A673 (cell line): Measurements from ENCODE around the gene WWC1. TPM values are rescaled to one million over a fixed set of nuclear protein-coding genes. Genes with fewer than 3 reads are reported as not detected.
A peak's percentile ranks its signal among the peaks of the same experiment; 100 is the strongest.

ENCODE experiments used
- BruUV-seq: library from RNA; stranded (reverse); fragments of 400-500 nt; replicated peaks from 2 replicates; lab custom pipeline; 2021; lab: Mats Ljungman, UMichigan
- CTCF ChIA-PET: fragments of 300-600 bp; sonication (Branson Sonifier 250); formaldehyde crosslinking; loops from one replicate; lab custom pipeline; 2022; ENCODE audit warnings: antibody characterized with exemption; lab: Charles Lee
- POLR2A ChIA-PET: fragments of 300-600 bp; sonication (Branson Sonifier 250); formaldehyde crosslinking; loops from one replicate; lab custom pipeline; 2022; ENCODE audit warnings: antibody characterized with exemption; ENCODE audit not compliant: low non-redundant PET; lab: Charles Lee
- DNase-seq: peaks from one replicate; pipeline ENCODE4 v3.0.0-alpha.2; 2015; ENCODE audit warnings: low spot score
- H3K27ac ChIP-seq: fragments of 200-600 bp; sonication (generic); 2 replicates; pipeline ENCODE4 v1.5.1; 2016; ENCODE audit warnings: mixed run types, low read depth, mild to moderate bottlenecking, mixed read lengths, antibody characterized with exemption, low read length; ENCODE audit not compliant: poor library complexity, severe bottlenecking
- H3K27me3 ChIP-seq: fragments of 200-600 bp; sonication (generic); replicated peaks from 2 replicates; pipeline ENCODE4 v1.6.1; 2017; ENCODE audit warnings: mixed run types, low read depth, mild to moderate bottlenecking, mixed read lengths, antibody characterized with exemption, low read length; ENCODE audit not compliant: insufficient read depth, poor library complexity
- H3K36me3 ChIP-seq: fragments of 200-600 bp; sonication (generic); 2 replicates; pipeline ENCODE4 v1.6.1; 2016; ENCODE audit warnings: mixed run types, mild to moderate bottlenecking, mixed read lengths, antibody characterized with exemption, low read length; ENCODE audit not compliant: insufficient read depth, poor library complexity, severe bottlenecking
- H3K4me1 ChIP-seq: fragments of 200-600 bp; sonication (generic); 2 replicates; pipeline ENCODE4 v1.6.1; 2017; ENCODE audit warnings: mixed run types, mild to moderate bottlenecking, mixed read lengths, antibody characterized with exemption, low read length; ENCODE audit not compliant: insufficient read depth, poor library complexity, severe bottlenecking
- H3K4me3 ChIP-seq: fragments of 200-600 bp; sonication (generic); 2 replicates; pipeline ENCODE4 v1.5.1; 2016; ENCODE audit warnings: low read depth, mixed run types, mild to moderate bottlenecking, mixed read lengths, low read length; ENCODE audit not compliant: poor library complexity, severe bottlenecking
- H3K9me3 ChIP-seq: fragments of 200-600 bp; sonication (generic); 2 replicates; pipeline ENCODE4 v1.6.1; 2016; ENCODE audit warnings: mixed run types, low read depth, mild to moderate bottlenecking, mixed read lengths, antibody characterized with exemption, low read length; ENCODE audit not compliant: poor library complexity, severe bottlenecking
- CTCF ChIP-seq: fragments of 300-800, 200-600 bp; sonication (generic); conservative IDR thresholded peaks from 2 replicates; pipeline ENCODE4 v1.5.1; 2017; ENCODE audit warnings: low read depth, mild to moderate bottlenecking, antibody characterized with exemption, low read length, moderate library complexity, mixed read lengths
- EZH2 ChIP-seq: fragments of 200-600 bp; sonication (generic); IDR thresholded peaks from 2 replicates; pipeline ENCODE4 v1.6.1; 2017; ENCODE audit warnings: borderline replicate concordance, low read depth, mild to moderate bottlenecking, mixed read lengths, antibody characterized with exemption, low read length; ENCODE audit not compliant: poor library complexity, severe bottlenecking
- intact Hi-C: fragments of 100-400 bp; cut with micrococcal nuclease; formaldehyde crosslinking; loops from one replicate; pipeline ENCODE4 v1.10.0; 2022; ENCODE audit not compliant: unreplicated experiment
- total RNA-seq: library from RNA; stranded (reverse); gene quantifications from 2 replicates; pipeline ENCODE4 v1.2.3, GENCODE V29; 2021

Gene WWC1
- total RNA-seq, 1 experiment from 2014 or later, result 8.8 TPM

GRCh38 chr5:168408561-168409305 is 117.3 kb downstream of the WWC1 start:
- POLR2A ChIA-PET, result no interaction called here
- Histone ChIP-seq H3K36me3 (no peaks in the 10 kb centered on the region), H3K27me3 (no peaks in the 10 kb centered on the region), H3K4me1 (no peaks in the 10 kb centered on the region), H3K4me3 (no peak overlapping the region), H3K27ac (no peak overlapping the region), H3K9me3 (no peaks in the 10 kb centered on the region)
- TF ChIP-seq EZH2 (no peak), CTCF (no peak)
- no peak for DNase-seq
- intact Hi-C loops, result no loop called here
- BruUV-seq, result no TSS peak
- CTCF ChIA-PET, result no interaction called here

GRCh38 chr5:168409591-168410458 is 118.4 kb downstream of the WWC1 start:
- BruUV-seq, result no TSS peak
- Histone ChIP-seq H3K27ac (no peak overlapping the region), H3K9me3 (no peaks in the 10 kb centered on the region), H3K4me1 (no peaks in the 10 kb centered on the region), H3K4me3 (no peak overlapping the region), H3K36me3 (no peaks in the 10 kb centered on the region), H3K27me3 (no peaks in the 10 kb centered on the region)
- intact Hi-C loops, result no loop called here
- peak; percentile 50 for DNase-seq
- ChIA-PET CTCF (no interaction called here), POLR2A (no interaction called here)
- TF ChIP-seq EZH2 (no peak), CTCF (no peak)

DNA sequence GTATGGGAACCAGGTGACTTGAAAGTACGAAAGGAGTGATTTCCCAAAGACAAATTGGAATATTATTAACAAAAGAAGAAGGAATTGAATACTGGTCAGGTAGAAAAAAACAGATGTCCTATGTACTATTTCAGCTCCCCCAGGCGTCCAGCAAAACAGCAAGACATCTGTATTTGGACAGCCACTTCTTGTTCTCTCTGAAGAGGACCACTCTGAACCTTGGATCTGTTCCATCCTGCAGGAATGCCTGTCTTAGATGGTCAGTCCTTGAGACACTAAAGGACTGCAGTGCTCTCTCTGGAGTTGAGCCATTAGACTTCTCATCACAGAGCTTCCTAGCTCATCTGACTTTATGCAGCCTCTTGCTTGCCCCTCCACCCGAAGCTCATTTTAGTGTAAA is 120.4 kb downstream of the WWC1 start:
- no peaks in the 10 kb centered on the region for H3K4me1 ChIP-seq
- no peaks in the 10 kb centered on the region for H3K36me3 ChIP-seq
- no peaks in the 10 kb centered on the region for H3K27me3 ChIP-seq
- H3K4me3 ChIP-seq, result no peak overlapping the region
- ChIA-PET POLR2A (no interaction called here), CTCF (no interaction called here)
- intact Hi-C loops, result no loop called here
- no peaks in the 10 kb centered on the region for H3K9me3 ChIP-seq
- TF ChIP-seq EZH2 (no peak), CTCF (no peak)
- no TSS peak for BruUV-seq
- no peak for DNase-seq
- no peak overlapping the region for H3K27ac ChIP-seq
